Neural cell (in vitro differentiated cells): ENCODE measurements around the gene PHLDB2. TPM values are rescaled to one million over a fixed set of nuclear protein-coding genes. Genes with fewer than 3 reads are reported as not detected.

Source experiments
- H2AFZ ChIP-seq: fragments of 200-600, 300-800 bp; sonication (generic), shearing (Covaris generic); 2 replicates; pipeline ENCODE4 v1.6.0; 2014; ENCODE audit warnings: low read depth, mild to moderate bottlenecking, antibody characterized with exemption, low read length, moderate library complexity
- H3F3A ChIP-seq: fragments of 200-600 bp; shearing (Covaris generic); 2 replicates; pipeline ENCODE4 v1.6.1; 2016; ENCODE audit warnings: mild to moderate bottlenecking, moderate library complexity, mixed read lengths, antibody characterized with exemption, low read length; ENCODE audit not compliant: insufficient read depth, poor library complexity, severe bottlenecking
- H3K27ac ChIP-seq: fragments of 200-600, 300-800 bp; sonication (generic), shearing (Covaris generic); 2 replicates; pipeline ENCODE4 v1.5.1; 2014; ENCODE audit warnings: mild to moderate bottlenecking, low read length, moderate library complexity
- H3K27me3 ChIP-seq: fragments of 300-800, 200-600 bp; sonication (generic), shearing (Covaris generic); 2 replicates; pipeline ENCODE4 v1.6.0; 2014; ENCODE audit warnings: mild to moderate bottlenecking, low read depth, low read length, moderate library complexity; ENCODE audit not compliant: insufficient read depth
- H3K36me3 ChIP-seq: fragments of 300-800, 200-600 bp; sonication (generic), shearing (Covaris generic); 2 replicates; pipeline ENCODE4 v1.5.1; 2014; ENCODE audit warnings: mild to moderate bottlenecking, antibody characterized with exemption, low read length, moderate library complexity; ENCODE audit not compliant: insufficient read depth
- H3K4me2 ChIP-seq: fragments of 300-800, 200-600 bp; sonication (generic), shearing (Covaris generic); 2 replicates; pipeline ENCODE4 v1.6.0; 2014; ENCODE audit warnings: mild to moderate bottlenecking, low read length
- H3K4me3 ChIP-seq: fragments of 300-800, 200-600 bp; sonication (generic), shearing (Covaris generic); 2 replicates; pipeline ENCODE4 v1.5.1; 2014; ENCODE audit warnings: mild to moderate bottlenecking, low read length, moderate library complexity
- H3K79me2 ChIP-seq: fragments of 200-600 bp; shearing (Covaris generic); replicated peaks from 2 replicates; pipeline ENCODE4 v1.6.0; 2014; ENCODE audit warnings: mild to moderate bottlenecking, low read length, moderate library complexity; ENCODE audit not compliant: insufficient read depth
- H3K9ac ChIP-seq: fragments of 300-800, 200-600 bp; sonication (generic), shearing (Covaris generic); 2 replicates; pipeline ENCODE4 v1.6.1; 2016; ENCODE audit warnings: mild to moderate bottlenecking, low read length, mixed read lengths
- H3K9me2 ChIP-seq: fragments of 200-600 bp; shearing (Covaris generic); 2 replicates; pipeline ENCODE4 v1.6.1; 2016; ENCODE audit warnings: mild to moderate bottlenecking, low read length, mixed read lengths; ENCODE audit not compliant: insufficient read depth
- H3K9me3 ChIP-seq: fragments of 200-600, 300-800 bp; sonication (generic), shearing (Covaris generic); 2 replicates; pipeline ENCODE4 v1.6.1; 2016; ENCODE audit warnings: mild to moderate bottlenecking, mixed run types, low read length, moderate library complexity, mixed read lengths
- H4K20me1 ChIP-seq: fragments of 200-600 bp; shearing (Covaris generic); 2 replicates; pipeline ENCODE4 v1.6.1; 2016; ENCODE audit warnings: mild to moderate bottlenecking, mixed run types; ENCODE audit not compliant: insufficient read depth
- CTCF ChIP-seq: fragments of 450-650 bp; IDR thresholded peaks from 2 replicates; pipeline ENCODE4 v1.5.1; 2014; ENCODE audit warnings: antibody characterized with exemption, mild to moderate bottlenecking, moderate library complexity; ENCODE audit not compliant: poor library complexity, severe bottlenecking
- EP300 ChIP-seq: fragments of 450-650 bp; conservative IDR thresholded peaks from 2 replicates; pipeline ENCODE4 v1.6.1; 2014; ENCODE audit warnings: antibody characterized with exemption, mild to moderate bottlenecking, moderate library complexity; ENCODE audit not compliant: poor library complexity, severe bottlenecking
- MXI1 ChIP-seq: fragments of 450-650 bp; conservative IDR thresholded peaks from 2 replicates; pipeline ENCODE4 v1.6.1; 2014; ENCODE audit warnings: antibody characterized with exemption, mild to moderate bottlenecking; ENCODE audit not compliant: poor library complexity, severe bottlenecking
- POLR2AphosphoS5 ChIP-seq: IDR thresholded peaks from 2 replicates; pipeline ENCODE4 v1.6.1; 2012
- RAD21 ChIP-seq: fragments of 450-650 bp; conservative IDR thresholded peaks from 2 replicates; pipeline ENCODE4 v1.6.1; 2014; ENCODE audit warnings: antibody characterized with exemption, mild to moderate bottlenecking, moderate library complexity
- REST ChIP-seq: IDR thresholded peaks from 2 replicates; pipeline ENCODE4 v1.6.1; 2012; ENCODE audit warnings: borderline replicate concordance
- SMC3 ChIP-seq: fragments of 450-650 bp; conservative IDR thresholded peaks from 2 replicates; pipeline ENCODE4 v1.6.1; 2014; ENCODE audit warnings: antibody characterized with exemption, mild to moderate bottlenecking, moderate library complexity; ENCODE audit not compliant: poor library complexity
- TAF1 ChIP-seq: IDR thresholded peaks from 2 replicates; pipeline ENCODE4 v1.6.1; 2012; ENCODE audit warnings: low read depth
- polyA plus RNA-seq: library from polyadenylated mRNA; depleted of rRNA; stranded (reverse); fragments of >200 nt; gene quantifications from 2 replicates; pipeline ENCODE4 v1.2.3, GENCODE V29; 2014

PHLDB2 gene
- polyA plus RNA-seq, 1 donor from 2014 or later = 1.4 TPM

GRCh38 chr3:111820651-111821050, 38.4 kb upstream of the PHLDB2 start:
- Histone ChIP-seq H3K4me3 (no peak overlapping the region), H3K27me3 (no peaks in the 10 kb centered on the region)
- no peak for TF ChIP-seq POLR2AphosphoS5
- TF ChIP-seq REST = no peak
- no peak for TF ChIP-seq EP300
- no peak for TF ChIP-seq CTCF
- TF ChIP-seq SMC3 = no peak
- no peak for TF ChIP-seq RAD21
- TF ChIP-seq MXI1 = no peak
- TF ChIP-seq TAF1 = no peak

GRCh38 chr3:111821891-111822290, 37.2 kb upstream of the PHLDB2 start:
- no peaks in the 10 kb centered on the region for H3K79me2 ChIP-seq
- no peak overlapping the region for H3K27ac ChIP-seq
- no peaks in the 10 kb centered on the region for H3K27me3 ChIP-seq
- H2AFZ ChIP-seq = no peak overlapping the region
- no peak overlapping the region for H3K9ac ChIP-seq
- no peak overlapping the region for H3K4me3 ChIP-seq
- no peaks in the 10 kb centered on the region for H3K9me3 ChIP-seq
- H3K9me2 ChIP-seq = no peaks in the 10 kb centered on the region
- no peaks in the 10 kb centered on the region for H4K20me1 ChIP-seq
- H3K4me2 ChIP-seq = no peak overlapping the region
- TF ChIP-seq REST (no peak), MXI1 (no peak), EP300 (no peak), TAF1 (no peak), RAD21 (no peak), CTCF (no peak), SMC3 (no peak)
- no peaks in the 10 kb centered on the region for H3K36me3 ChIP-seq
- H3F3A ChIP-seq = no peaks in the 10 kb centered on the region

More at GRCh38 chr3:111820651-111821050, 38.4 kb upstream of the PHLDB2 start:
- no peaks in the 10 kb centered on the region for H3K36me3 ChIP-seq
- H3K9me2 ChIP-seq = no peaks in the 10 kb centered on the region
- no peaks in the 10 kb centered on the region for H3F3A ChIP-seq
- H2AFZ ChIP-seq = no peak overlapping the region
- H3K9me3 ChIP-seq = no peaks in the 10 kb centered on the region
- H3K4me2 ChIP-seq = no peak overlapping the region
- no peak overlapping the region for H3K27ac ChIP-seq
- H4K20me1 ChIP-seq = no peaks in the 10 kb centered on the region
- H3K9ac ChIP-seq = no peak overlapping the region
- H3K79me2 ChIP-seq = no peaks in the 10 kb centered on the region
